ENCODE results near the gene TEX50. TPM values are rescaled to one million over a fixed set of nuclear protein-coding genes. Genes with fewer than 3 reads are reported as not detected.
"Not testable (repeated sequence)": the region's sequence is repeated elsewhere in the genome, so short reads cannot be mapped to it uniquely, and the experiment has no call there.

TEX50 gene
- total RNA-seq, 2 donors from 2014 or later = not detected

DNA sequence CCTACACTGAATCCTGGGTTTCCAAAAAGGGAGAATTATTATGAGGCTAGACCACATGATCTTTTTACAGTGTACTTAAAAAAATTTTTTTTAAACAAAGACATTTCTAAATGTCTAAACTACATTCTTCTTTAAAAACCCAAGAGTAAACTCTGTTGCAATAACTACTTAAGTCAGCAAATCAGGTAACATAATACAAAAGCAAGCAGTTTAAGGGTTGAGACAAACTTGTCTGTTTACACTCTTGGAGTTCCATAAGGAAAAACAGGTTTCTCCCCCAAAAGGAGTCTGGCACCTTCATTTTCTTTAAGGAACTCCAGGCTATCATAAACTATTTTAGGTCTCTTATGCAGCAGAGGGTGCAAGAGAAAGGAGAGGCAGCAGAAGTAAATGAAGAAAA lies 47.0 kb downstream of the TEX50 start:
- TF ChIP-seq, protein P1, sequence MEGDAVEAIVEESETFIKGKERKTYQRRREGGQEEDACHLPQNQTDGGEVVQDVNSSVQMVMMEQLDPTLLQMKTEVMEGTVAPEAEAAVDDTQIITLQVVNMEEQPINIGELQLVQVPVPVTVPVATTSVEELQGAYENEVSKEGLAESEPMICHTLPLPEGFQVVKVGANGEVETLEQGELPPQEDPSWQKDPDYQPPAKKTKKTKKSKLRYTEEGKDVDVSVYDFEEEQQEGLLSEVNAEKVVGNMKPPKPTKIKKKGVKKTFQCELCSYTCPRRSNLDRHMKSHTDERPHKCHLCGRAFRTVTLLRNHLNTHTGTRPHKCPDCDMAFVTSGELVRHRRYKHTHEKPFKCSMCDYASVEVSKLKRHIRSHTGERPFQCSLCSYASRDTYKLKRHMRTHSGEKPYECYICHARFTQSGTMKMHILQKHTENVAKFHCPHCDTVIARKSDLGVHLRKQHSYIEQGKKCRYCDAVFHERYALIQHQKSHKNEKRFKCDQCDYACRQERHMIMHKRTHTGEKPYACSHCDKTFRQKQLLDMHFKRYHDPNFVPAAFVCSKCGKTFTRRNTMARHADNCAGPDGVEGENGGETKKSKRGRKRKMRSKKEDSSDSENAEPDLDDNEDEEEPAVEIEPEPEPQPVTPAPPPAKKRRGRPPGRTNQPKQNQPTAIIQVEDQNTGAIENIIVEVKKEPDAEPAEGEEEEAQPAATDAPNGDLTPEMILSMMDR (IDR thresholded peaks at IDR 0.05) = no peak
- no peak for DNase-seq
- no peaks in the 10 kb centered on the region for H3K4me1 ChIP-seq
- H3K4me3 ChIP-seq = no peak overlapping the region
- H3K36me3 ChIP-seq = no peaks in the 10 kb centered on the region
- no peaks in the 10 kb centered on the region for H3K9me3 ChIP-seq
- H3K27ac ChIP-seq = no peak overlapping the region
- intact Hi-C loops (cut with DNase I) = no loop called here
- no peaks in the 10 kb centered on the region for H3K27me3 ChIP-seq
- no peak overlapping the region for H3K9ac ChIP-seq (ENCODE audit: low read depth in 2 of 2, low read length in 2 of 2)

DNA sequence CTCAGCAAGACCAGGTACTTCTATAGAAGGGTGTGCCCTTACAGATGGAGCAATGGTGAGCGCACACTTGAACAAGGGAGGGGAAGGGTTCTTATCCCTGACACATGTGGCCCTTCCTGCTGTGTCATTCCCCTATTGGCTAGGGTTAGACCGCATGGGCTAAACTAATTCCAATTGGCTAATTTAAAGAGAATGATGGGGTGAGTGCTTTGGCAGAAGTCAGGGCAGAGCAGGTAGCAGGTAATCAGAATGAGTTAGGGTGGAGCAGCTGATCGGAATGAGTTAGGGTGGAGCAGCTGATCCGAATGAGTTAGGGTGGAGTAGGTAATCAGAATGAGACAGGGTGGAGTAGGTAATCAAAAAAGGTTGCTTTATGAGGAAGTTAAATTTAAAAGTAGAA lies 48.7 kb downstream of the TEX50 start:
- H3K9ac ChIP-seq (ENCODE audit: low read depth in 2 of 2, low read length in 2 of 2); H3K4me1 ChIP-seq; H3K27me3 ChIP-seq; intact Hi-C loops (cut with DNase I); H3K9me3 ChIP-seq; H3K36me3 ChIP-seq; H3K4me3 ChIP-seq: not testable (repeated sequence)
- DNase-seq = peak; percentile 53
- peak overlapping the region; percentile 22 for H3K27ac ChIP-seq

DNA sequence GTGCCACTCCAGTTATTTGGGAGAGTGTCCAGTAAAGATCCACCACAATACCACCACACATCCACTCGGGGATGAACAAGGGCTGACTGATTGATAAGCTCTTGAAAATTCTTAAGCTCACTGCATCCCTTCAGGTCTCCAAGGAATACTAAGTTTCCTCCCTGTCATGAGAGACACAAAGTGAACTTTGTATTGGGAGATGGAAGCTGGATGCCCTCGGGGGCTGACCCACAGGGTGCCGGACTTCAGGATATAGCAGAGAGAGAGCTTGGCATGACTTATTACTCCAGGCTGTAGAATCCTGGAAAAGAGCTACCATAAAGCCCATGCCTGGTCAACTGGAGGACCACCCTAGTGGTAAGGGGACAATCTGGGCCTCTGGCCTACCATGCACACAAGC lies 50.0 kb downstream of the TEX50 start:
- H3K9ac ChIP-seq (ENCODE audit: low read depth in 2 of 2, low read length in 2 of 2); H3K9me3 ChIP-seq; H3K4me3 ChIP-seq; H3K27ac ChIP-seq; DNase-seq; H3K27me3 ChIP-seq; H3K4me1 ChIP-seq; H3K36me3 ChIP-seq; intact Hi-C loops (cut with DNase I): not testable (repeated sequence)

Other genes with a start within 250 kb of the TEX50 start
- gene PRDX6, start 158.0 kb upstream of the TEX50 start, total RNA-seq = 100 to 1,000 TPM; 308 to 637 TPM
- gene SLC9C2, start 32.3 kb upstream of the TEX50 start, total RNA-seq = not detected
- gene ANKRD45, start 34.5 kb downstream of the TEX50 start, total RNA-seq = under 1 TPM; 0.49 to 0.96 TPM
- 10 to 100 TPM; 14.9 to 22.5 TPM for gene KLHL20, start 79.6 kb downstream of the TEX50 start, total RNA-seq
- 10 to 100 TPM; 24.8 to 51.9 TPM for gene DARS2, start 189.3 kb downstream of the TEX50 start, total RNA-seq
- 10 to 100 TPM in 1 of 2 donors, 1 to 10 TPM in 1; 5.7 to 13.6 TPM for gene CENPL, start 189.5 kb downstream of the TEX50 start, total RNA-seq
- gene GAS5, start 232.7 kb downstream of the TEX50 start, total RNA-seq = 100 to 1,000 TPM; 207 to 247 TPM
- gene ZBTB37, start 233.0 kb downstream of the TEX50 start, total RNA-seq = 1 to 10 TPM; 5.8 to 6.7 TPM